ENCODE data around the gene PAN2.

- TF ChIP-seq, protein P1, sequence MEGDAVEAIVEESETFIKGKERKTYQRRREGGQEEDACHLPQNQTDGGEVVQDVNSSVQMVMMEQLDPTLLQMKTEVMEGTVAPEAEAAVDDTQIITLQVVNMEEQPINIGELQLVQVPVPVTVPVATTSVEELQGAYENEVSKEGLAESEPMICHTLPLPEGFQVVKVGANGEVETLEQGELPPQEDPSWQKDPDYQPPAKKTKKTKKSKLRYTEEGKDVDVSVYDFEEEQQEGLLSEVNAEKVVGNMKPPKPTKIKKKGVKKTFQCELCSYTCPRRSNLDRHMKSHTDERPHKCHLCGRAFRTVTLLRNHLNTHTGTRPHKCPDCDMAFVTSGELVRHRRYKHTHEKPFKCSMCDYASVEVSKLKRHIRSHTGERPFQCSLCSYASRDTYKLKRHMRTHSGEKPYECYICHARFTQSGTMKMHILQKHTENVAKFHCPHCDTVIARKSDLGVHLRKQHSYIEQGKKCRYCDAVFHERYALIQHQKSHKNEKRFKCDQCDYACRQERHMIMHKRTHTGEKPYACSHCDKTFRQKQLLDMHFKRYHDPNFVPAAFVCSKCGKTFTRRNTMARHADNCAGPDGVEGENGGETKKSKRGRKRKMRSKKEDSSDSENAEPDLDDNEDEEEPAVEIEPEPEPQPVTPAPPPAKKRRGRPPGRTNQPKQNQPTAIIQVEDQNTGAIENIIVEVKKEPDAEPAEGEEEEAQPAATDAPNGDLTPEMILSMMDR (IDR thresholded peaks at IDR 0.05) = no peak
- TF ChIP-seq POLR2A (IDR thresholded peaks at IDR 0.05) = no peak
Observed at GRCh38 chr12:56350662-56351061, 16.9 kb upstream of the PAN2 start.
